ENCODE measurements around the gene HOXA6.

The HOXA6 gene

GRCh38 chr7:27095897-27096767 lies 51.4 kb downstream of the HOXA6 start, which contains the start of gene HOXA1:
HOXA1 (minus strand) TSS chr7:27096000; CDS start chr7:27095912, 88 bp downstream.
- Histone ChIP-seq H2AFZ (ENCODE audit: low read length) (peak within 1 kb of the TSS; percentile 80), H3K4me2 (ENCODE audit: low read length) (peak within 1 kb of the TSS; percentile 92), H3K36me3 (ENCODE audit: insufficient read depth, low read length) (peaks cover 4% of the 10 kb centered on the region; the same call in 1 of the 2 replicates), H3K9me2 (ENCODE audit: low read depth, low read length) (no peaks in the 10 kb centered on the region), H3K79me2 (ENCODE audit: insufficient read depth, low read length) (no peaks in the 10 kb centered on the region), H4K20me1 (ENCODE audit: insufficient read depth, low read length) (no peaks in the 10 kb centered on the region), H3K27me3 (ENCODE audit: insufficient read depth, low read length) (no peaks in the 10 kb centered on the region), H3K9ac (ENCODE audit: low read length) (peak within 1 kb of the TSS; percentile 77), H3K27ac (ENCODE audit: low read depth, low read length, poor library complexity, severe bottlenecking) (no peak within 1 kb of the TSS), H3K4me1 (ENCODE audit: insufficient read depth, low read length, severe bottlenecking) (peaks cover 17% of the 10 kb centered on the region), H3K9me3 (ENCODE audit: low read length) (no peaks in the 10 kb centered on the region), H3F3A (ENCODE audit: insufficient read depth, low read length) (0 out of 2 replicates have a peak, but pooled peaks cover 6% of the 10 kb centered on the region), H3K4me3 (ENCODE audit: low read depth, low read length, poor library complexity, severe bottlenecking) (peak within 1 kb of the TSS; percentile 86)
- TF ChIP-seq EZH2 (IDR thresholded peaks at IDR 0.05; ENCODE audit: borderline replicate concordance, low read length) (no peak), CTCF (IDR thresholded peaks at IDR 0.05; ENCODE audit: low read length) (no peak)
